SK-N-SH (cell line): ENCODE measurements around the gene CCK. TPM values are rescaled to one million over a fixed set of nuclear protein-coding genes. Genes with fewer than 3 reads are reported as not detected.
"Not testable (repeated sequence)": the region's sequence is repeated elsewhere in the genome, so short reads cannot be mapped to it uniquely, and the experiment has no call there.

Experiments used
- CTCF ChIA-PET: fragments of 300-600, 350-600 bp; formaldehyde crosslinking; extraction: SDS; loops from one replicate; lab custom pipeline; 2021; lab: Yijun Ruan, JAX
- POLR2A ChIA-PET: fragments of 350-600 bp; sonication (Branson Sonifier 250); formaldehyde crosslinking; extraction: SDS; loops from one replicate; lab custom pipeline; 2020; ENCODE audit warnings: antibody characterized with exemption, inconsistent platforms; lab: Yijun Ruan, JAX
- DNase-seq: peaks from one replicate; pipeline ENCODE4 v3.0.0; 2012
- H2AFZ ChIP-seq: fragments of 200-600 bp; sonication (generic); 2 replicates; pipeline ENCODE4 v1.8.1; 2016; ENCODE audit warnings: antibody characterized with exemption, mild to moderate bottlenecking, low read depth
- H3F3A ChIP-seq: fragments of 200-600 bp; sonication (generic); replicated peaks from 2 replicates; pipeline ENCODE3; 2016; ENCODE audit warnings: antibody characterized with exemption, mild to moderate bottlenecking; ENCODE audit not compliant: insufficient read depth
- H3K27ac ChIP-seq, 2 experiments: fragments of 200-500 bp in 1 of 2; fragments of 200-600 bp in 1 of 2; sonication (Bioruptor generic) in 1 of 2; sonication (generic), shearing (Covaris generic) in 1 of 2; 2 replicates each; pipeline versions ENCODE4 v1.5.1 to v1.6.1; 2014 to 2016; ENCODE audit warnings: low read depth in 2 of 2, inconsistent platforms in 1 of 2, low read length in 1 of 2, mild to moderate bottlenecking in 1 of 2, mixed read lengths in 1 of 2
- H3K27me3 ChIP-seq: fragments of 200-600 bp; sonication (generic), shearing (Covaris generic); 2 replicates; pipeline ENCODE4 v1.6.1; 2016; ENCODE audit warnings: mixed run types; ENCODE audit not compliant: insufficient read depth
- H3K36me3 ChIP-seq, 2 experiments: fragments of 200-500 bp in 1 of 2; fragments of 200-600 bp in 1 of 2; sonication (Bioruptor generic) in 1 of 2; sonication (generic) in 1 of 2; replicated peaks in 1 of 2; 2 replicates each; pipeline versions ENCODE3 to v1.5.1; 2014 to 2016; ENCODE audit warnings: low read length in 1 of 2, mild to moderate bottlenecking in 1 of 2; ENCODE audit not compliant: insufficient read depth in 2 of 2, control insufficient read depth in 1 of 2
- H3K4me1 ChIP-seq, 2 experiments: fragments of 200-500 bp in 1 of 2; fragments of 200-600 bp in 1 of 2; sonication (Bioruptor generic) in 1 of 2; sonication (generic), shearing (Covaris generic) in 1 of 2; 2 replicates each; pipeline versions ENCODE4 v1.5.1 to v1.6.1; 2014 to 2016; ENCODE audit warnings: low read depth in 1 of 2, low read length in 1 of 2, mixed run types in 1 of 2; ENCODE audit not compliant: insufficient read depth in 2 of 2, control insufficient read depth in 1 of 2
- H3K4me2 ChIP-seq: fragments of 200-600 bp; sonication (generic), shearing (Covaris generic); 2 replicates; pipeline ENCODE4 v1.6.1; 2017; ENCODE audit warnings: mixed run types
- H3K4me3 ChIP-seq, 2 experiments: fragments of 200-500 bp in 1 of 2; fragments of 200-600 bp in 1 of 2; sonication (Bioruptor generic) in 1 of 2; sonication (generic), shearing (Covaris generic) in 1 of 2; 2 replicates each; pipeline versions ENCODE4 v1.5.1 to v1.8.1; 2014 to 2016; ENCODE audit warnings: low read depth in 2 of 2, inconsistent platforms in 1 of 2, low read length in 1 of 2, mild to moderate bottlenecking in 1 of 2, mixed read lengths in 1 of 2, moderate library complexity in 1 of 2
- H3K79me2 ChIP-seq: fragments of 200-600 bp; sonication (generic); 2 replicates; pipeline ENCODE4 v1.8.1; 2017; ENCODE audit warnings: mild to moderate bottlenecking; ENCODE audit not compliant: insufficient read depth
- H3K9ac ChIP-seq: fragments of 200-600 bp; sonication (generic); 2 replicates; pipeline ENCODE4 v1.6.1; 2017; ENCODE audit warnings: mixed run types
- H3K9me2 ChIP-seq: fragments of 200-600 bp; sonication (generic); 2 replicates; pipeline ENCODE4 v1.6.1; 2017; ENCODE audit warnings: mixed run types
- H3K9me3 ChIP-seq: fragments of 200-600 bp; sonication (generic); 2 replicates; pipeline ENCODE4 v1.6.1; 2017; ENCODE audit warnings: mixed run types, mild to moderate bottlenecking, moderate library complexity
- H4K20me1 ChIP-seq: fragments of 200-600 bp; sonication (generic); 2 replicates; pipeline ENCODE4 v1.6.1; 2017; ENCODE audit warnings: mild to moderate bottlenecking, mixed run types; ENCODE audit not compliant: insufficient read depth
- CHD2 ChIP-seq: fragments of 150-350 bp; IDR thresholded peaks from 2 replicates; pipeline ENCODE4 v1.6.1; 2018; ENCODE audit warnings: low read length; ENCODE audit not compliant: partially characterized antibody
- CTCF ChIP-seq: fragments of 200-600 bp; sonication (generic); IDR thresholded peaks from 2 replicates; pipeline ENCODE4 v1.6.1; 2017; ENCODE audit warnings: antibody characterized with exemption, mild to moderate bottlenecking, moderate library complexity
- EP300 ChIP-seq, 2 experiments: IDR thresholded peaks; 2 replicates each; pipeline versions ENCODE4 v1.4.0 to v1.6.1; 2012; ENCODE audit warnings: borderline replicate concordance in 1 of 2, low read depth in 1 of 2, low read length in 1 of 2
- FOSL2 ChIP-seq: IDR thresholded peaks from 2 replicates; pipeline ENCODE4 v1.4.0; 2012; ENCODE audit warnings: low read depth, mild to moderate bottlenecking, moderate library complexity, borderline replicate concordance
- FOXJ3 ChIP-seq: sonication (generic); formaldehyde crosslinking; IDR thresholded peaks from 2 replicates; pipeline ENCODE4 v1.5.1; 2020; ENCODE audit warnings: mild to moderate bottlenecking, missing genetic modification reagents
- FOXM1 ChIP-seq: IDR thresholded peaks from 2 replicates; pipeline ENCODE4 v1.4.0; 2012; ENCODE audit warnings: low read depth, mild to moderate bottlenecking
- IRF3 ChIP-seq: fragments of 150-350 bp; IDR thresholded peaks from 2 replicates; pipeline ENCODE4 v1.6.1; 2016; ENCODE audit warnings: mild to moderate bottlenecking, low read depth, low read length
- JUND ChIP-seq: IDR thresholded peaks from 2 replicates; pipeline ENCODE4 v1.4.0; 2012
- PBX3 ChIP-seq: IDR thresholded peaks from 2 replicates; pipeline ENCODE4; 2012
- POLR2AphosphoS5 ChIP-seq: IDR thresholded peaks from 2 replicates; pipeline ENCODE4 v1.6.1; 2012; ENCODE audit warnings: low read depth, low read length
- SIN3A ChIP-seq: IDR thresholded peaks from 2 replicates; pipeline ENCODE4 v1.6.1; 2012; ENCODE audit warnings: low read depth, mild to moderate bottlenecking, low read length, moderate library complexity, borderline replicate concordance
- TEAD4 ChIP-seq: IDR thresholded peaks from 2 replicates; pipeline ENCODE4 v1.4.0; 2012; ENCODE audit warnings: mild to moderate bottlenecking, borderline replicate concordance; ENCODE audit not compliant: insufficient read depth
- USF1 ChIP-seq: IDR thresholded peaks from 2 replicates; pipeline ENCODE4 v1.4.0; 2012; ENCODE audit warnings: low read depth, borderline replicate concordance
- ZBTB33 ChIP-seq: IDR thresholded peaks from 2 replicates; pipeline ENCODE4 v1.4.0; 2012; ENCODE audit warnings: low read depth, borderline replicate concordance
- WGBS: methylation state at CpG from one replicate; pipeline ENCODE4 v1.1.6; 2017; ENCODE audit warnings: low lambda C conversion rate; 5-methylcytosine and 5-hydroxymethylcytosine counted together
- polyA plus RNA-seq, 3 experiments: library from polyadenylated mRNA; depleted of rRNA; stranded (reverse); fragments of >200 nt; gene quantifications; 2 replicates each; pipeline ENCODE4 v1.2.3, GENCODE V29; 2012

The CCK gene
- polyA plus RNA-seq, 1 of the 3 experiments (the other 2 are of a cell fraction) = not detected

- H3K9ac ChIP-seq = no peak overlapping the region
- CTCF ChIA-PET = interaction anchor here (1.6 kb wide), 1 partner anchor 155 kb away, joined by 5 read pairs; no protein-coding TSS in a partner anchor
- no peak overlapping the region for H2AFZ ChIP-seq
- no peaks in the 10 kb centered on the region for H4K20me1 ChIP-seq
- no peaks in the 10 kb centered on the region for H3K27me3 ChIP-seq
- no peak overlapping the region for H3K4me2 ChIP-seq
- H3K4me1 ChIP-seq = no peaks in the 10 kb centered on the region
- no peaks in the 10 kb centered on the region for H3K36me3 ChIP-seq
- H3F3A ChIP-seq = no peaks in the 10 kb centered on the region
- no peaks in the 10 kb centered on the region for H3K9me2 ChIP-seq
- no peak for DNase-seq
- H3K9me3 ChIP-seq = no peaks in the 10 kb centered on the region
- POLR2A ChIA-PET = no interaction called here
- WGBS = 13% methylated on average over 2 of the region's 2 CpGs
- no peaks in the 10 kb centered on the region for H3K79me2 ChIP-seq
- H3K4me3 ChIP-seq = no peak overlapping the region
- H3K27ac ChIP-seq = no peak overlapping the region
- TF ChIP-seq USF1 (no peak), TEAD4 (no peak), POLR2AphosphoS5 (no peak), FOSL2 (no peak), FOXJ3 (CRISPR knock-in tag) (no peak), IRF3 (no peak), PBX3 (no peak), CHD2 (no peak), CTCF (no peak), SIN3A (no peak), FOXM1 (no peak), EP300 (IDR thresholded peaks at IDR 0.05; ENCODE audit: borderline replicate concordance in 1 of 2, low read depth in 1 of 2, low read length in 1 of 2) (no peak), ZBTB33 (no peak), JUND (no peak)
These were observed 22.4 kb upstream of the CCK start for GRCh38 chr3:42288385-42288784.

GRCh38 chr3:42287423-42287822 is 21.4 kb upstream of the CCK start:
- H3K9me2 ChIP-seq, H4K20me1 ChIP-seq, H3K4me3 ChIP-seq, H3F3A ChIP-seq, H3K36me3 ChIP-seq, H3K27ac ChIP-seq, POLR2A ChIA-PET, DNase-seq, H3K4me2 ChIP-seq, H3K79me2 ChIP-seq, H3K4me1 ChIP-seq, H3K27me3 ChIP-seq, H3K9me3 ChIP-seq, H3K9ac ChIP-seq, H2AFZ ChIP-seq: not testable (repeated sequence)
- CTCF ChIA-PET = interaction anchor here (1.2 to 1.6 kb wide), 2 partner anchors 9 to 156 kb away, joined by 4 to 5 read pairs; no protein-coding TSS in a partner anchor
- WGBS = 69% methylated on average over 7 of the region's 8 CpGs
